Retinal pigment epithelial cell (primary cell): ENCODE measurements around the gene SPINT4.

Source experiments
- DNase-seq: peaks from one replicate; pipeline ENCODE4 v3.0.0-alpha.2; 2010; ENCODE audit warnings: low read depth
- H3K4me3 ChIP-seq: 2 replicates; pipeline ENCODE4 v1.5.1; 2011; ENCODE audit warnings: mild to moderate bottlenecking, low read length, control low read depth, moderate library complexity
- TF ChIP-seq, protein P1 (sequence below): conservative IDR thresholded peaks from 2 replicates; pipeline ENCODE4 v1.5.1; 2011; ENCODE audit warnings: low read depth, low read length, control low read depth, inconsistent platforms

SPINT4 gene

DNA sequence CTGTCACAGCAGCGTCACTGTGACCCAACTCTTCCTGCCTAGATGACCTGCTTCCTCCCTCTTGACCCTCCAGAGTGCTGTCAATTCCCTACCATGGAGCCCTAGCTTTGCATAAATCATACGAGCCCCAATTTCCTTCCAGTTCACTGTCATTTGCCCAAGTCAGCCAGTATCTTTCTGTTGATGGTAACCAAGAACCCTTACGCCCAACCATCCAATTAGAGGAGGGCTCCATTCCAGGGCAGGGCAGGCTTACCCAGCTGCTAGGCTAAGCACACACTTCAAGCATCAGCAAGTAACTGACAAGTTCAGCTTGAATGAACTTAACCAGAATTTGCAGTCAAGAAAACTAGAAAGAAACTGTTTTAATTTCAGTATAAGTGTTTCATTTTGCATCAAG, 43.8 kb downstream of the SPINT4 start:
- DNase-seq, result no peak
- no peak overlapping the region for H3K4me3 ChIP-seq
- TF ChIP-seq, protein P1, sequence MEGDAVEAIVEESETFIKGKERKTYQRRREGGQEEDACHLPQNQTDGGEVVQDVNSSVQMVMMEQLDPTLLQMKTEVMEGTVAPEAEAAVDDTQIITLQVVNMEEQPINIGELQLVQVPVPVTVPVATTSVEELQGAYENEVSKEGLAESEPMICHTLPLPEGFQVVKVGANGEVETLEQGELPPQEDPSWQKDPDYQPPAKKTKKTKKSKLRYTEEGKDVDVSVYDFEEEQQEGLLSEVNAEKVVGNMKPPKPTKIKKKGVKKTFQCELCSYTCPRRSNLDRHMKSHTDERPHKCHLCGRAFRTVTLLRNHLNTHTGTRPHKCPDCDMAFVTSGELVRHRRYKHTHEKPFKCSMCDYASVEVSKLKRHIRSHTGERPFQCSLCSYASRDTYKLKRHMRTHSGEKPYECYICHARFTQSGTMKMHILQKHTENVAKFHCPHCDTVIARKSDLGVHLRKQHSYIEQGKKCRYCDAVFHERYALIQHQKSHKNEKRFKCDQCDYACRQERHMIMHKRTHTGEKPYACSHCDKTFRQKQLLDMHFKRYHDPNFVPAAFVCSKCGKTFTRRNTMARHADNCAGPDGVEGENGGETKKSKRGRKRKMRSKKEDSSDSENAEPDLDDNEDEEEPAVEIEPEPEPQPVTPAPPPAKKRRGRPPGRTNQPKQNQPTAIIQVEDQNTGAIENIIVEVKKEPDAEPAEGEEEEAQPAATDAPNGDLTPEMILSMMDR, result no peak

- TF ChIP-seq, protein P1, result no peak
These were observed 46.3 kb downstream of the SPINT4 start for GRCh38 chr20:45768479-45768878.

GRCh38 chr20:45771182-45771759, 49.1 kb downstream of the SPINT4 start:
- DNase-seq, result peak; percentile 33
- no peak overlapping the region for H3K4me3 ChIP-seq
- TF ChIP-seq, protein P1, result peak; percentile 96

More at GRCh38 chr20:45768479-45768878, 46.3 kb downstream of the SPINT4 start:
- H3K4me3 ChIP-seq, result no peak overlapping the region
- DNase-seq, result no peak

GRCh38 chr20:45772693-45773092, 50.5 kb downstream of the SPINT4 start:
- no peak for DNase-seq
- TF ChIP-seq, protein P1, result no peak
- H3K4me3 ChIP-seq, result no peak overlapping the region

DNA sequence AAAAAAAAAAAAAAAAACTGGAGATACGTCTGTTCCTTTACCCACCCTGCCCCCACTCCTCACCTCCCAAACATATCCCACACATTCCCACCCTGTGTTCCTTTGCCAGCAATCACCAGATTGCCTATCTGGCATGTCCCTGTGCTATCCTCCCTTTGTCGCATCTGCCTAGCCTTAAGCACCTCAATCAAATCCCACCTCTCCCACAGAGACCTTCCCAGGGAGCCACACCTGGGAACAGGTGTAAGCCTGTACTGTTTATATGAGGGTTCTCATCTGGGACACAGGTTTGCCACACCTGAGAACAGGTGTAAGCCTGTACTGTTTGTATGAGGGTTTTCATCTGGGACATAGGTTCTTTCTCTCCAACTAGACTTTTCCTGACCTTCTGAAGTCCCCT, 52.8 kb downstream of the SPINT4 start:
- DNase-seq, result no peak
- TF ChIP-seq, protein P1, result no peak
- H3K4me3 ChIP-seq, result no peak overlapping the region

DNA sequence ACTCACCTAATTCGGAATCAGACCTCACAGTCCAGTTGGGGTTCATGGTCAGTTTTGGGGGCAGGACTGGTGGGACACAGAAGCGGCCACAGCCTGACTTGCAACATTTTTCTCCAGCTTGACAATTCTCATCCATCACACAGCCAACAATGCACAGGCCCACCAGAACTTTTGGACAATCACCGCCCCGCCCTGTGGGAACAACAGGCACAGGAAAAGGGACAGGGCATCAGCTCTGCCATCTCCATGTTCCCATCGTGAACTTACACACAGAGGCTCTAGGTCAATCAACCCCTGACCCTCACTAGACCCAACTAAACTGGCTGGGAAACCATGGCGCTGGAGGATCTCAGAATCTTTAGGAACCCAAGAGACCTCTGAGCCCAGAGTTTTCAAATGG, 53.3 kb downstream of the SPINT4 start:
- TF ChIP-seq, protein P1, result no peak
- DNase-seq, result no peak
- no peak overlapping the region for H3K4me3 ChIP-seq
